ENCODE results near the gene CLIP2. TPM values are rescaled to one million over a fixed set of nuclear protein-coding genes. Genes with fewer than 3 reads are reported as not detected.
"Not testable (repeated sequence)": the region's sequence is repeated elsewhere in the genome, so short reads cannot be mapped to it uniquely, and the experiment has no call there.

Gene CLIP2
- total RNA-seq, 1 experiment from 2014 or later = 21.6 TPM

DNA sequence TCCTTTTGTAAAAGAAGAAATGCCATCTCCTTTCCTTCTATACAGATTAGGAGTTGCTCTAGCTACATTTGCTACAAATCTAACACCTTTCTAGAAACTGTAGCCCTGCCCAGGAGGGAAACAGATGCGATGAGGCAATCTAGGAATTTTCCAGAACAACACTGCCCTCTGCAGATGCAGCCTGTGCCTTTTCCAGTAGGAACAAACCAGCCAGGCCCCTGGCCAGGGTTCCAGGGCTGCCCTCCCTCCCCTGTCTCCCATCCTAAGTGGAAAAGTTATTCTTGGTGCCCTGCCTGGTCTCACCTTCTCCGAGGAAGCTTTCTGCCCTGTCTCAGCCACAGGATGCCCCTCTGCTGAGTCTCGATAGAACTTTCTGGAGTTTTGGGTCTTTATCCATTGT, 105.4 kb downstream of the CLIP2 start:
- not testable (repeated sequence) for H2BK12ac ChIP-seq (ENCODE audit: insufficient read length, low read depth, low read length); H3K27ac ChIP-seq (ENCODE audit: insufficient read length, low read depth, low read length); H3K4ac ChIP-seq (ENCODE audit: low read depth, low read length); H4K91ac ChIP-seq (ENCODE audit: insufficient read length, low read depth, low read length); H2BK120ac ChIP-seq (ENCODE audit: low read depth, low read length, poor library complexity, severe bottlenecking); H3K4me1 ChIP-seq (ENCODE audit: insufficient read depth, low read length); H3K23ac ChIP-seq (ENCODE audit: insufficient read length, low read depth, low read length); H3K18ac ChIP-seq (ENCODE audit: insufficient read length, low read depth, low read length); H3K23me2 ChIP-seq (ENCODE audit: insufficient read length, low read depth, low read length, poor library complexity, severe bottlenecking); H4K8ac ChIP-seq (replicated peaks; ENCODE audit: insufficient read length, low read depth, low read length); H3K4me1 Mint-ChIP-seq; H3K14ac ChIP-seq (ENCODE audit: insufficient read depth, low read length); H3K56ac ChIP-seq (ENCODE audit: insufficient read length, low read depth, low read length); H3K4me3 Mint-ChIP-seq; H4K20me1 ChIP-seq (ENCODE audit: control insufficient read depth, insufficient read depth, insufficient read length); H2AK5ac ChIP-seq (ENCODE audit: insufficient read length, low read length); H3K27me3 ChIP-seq (ENCODE audit: insufficient read depth, low read length); H4K5ac ChIP-seq (ENCODE audit: insufficient read length, low read depth, low read length); H2BK15ac ChIP-seq (ENCODE audit: low read depth, low read length); H3K79me1 ChIP-seq (ENCODE audit: insufficient read depth, low read depth, low read length, poor library complexity, severe bottlenecking); H2BK20ac ChIP-seq (ENCODE audit: low read depth, low read length, poor library complexity, severe bottlenecking); H3K4me2 ChIP-seq (ENCODE audit: insufficient read depth, insufficient read length, low read length); H3K9me3 Mint-ChIP-seq; H3T11ph ChIP-seq (ENCODE audit: low read length); H3K27me3 Mint-ChIP-seq (ENCODE audit: low read depth); H3K9me3 ChIP-seq (ENCODE audit: control insufficient read depth, low read depth, low read length); H3K9ac ChIP-seq (ENCODE audit: extremely low read depth, insufficient read length, low read length); H3K79me2 ChIP-seq (ENCODE audit: insufficient read depth, low read length); H2AFZ ChIP-seq (ENCODE audit: low read length); H2BK5ac ChIP-seq (ENCODE audit: insufficient read length, low read length)
- Mint-ChIP-seq H3K27ac (peak overlapping the region; percentile 64 to 79 (median 76); a peak in 4 of 7 replicates), H3K36me3 (ENCODE audit: insufficient read depth in 1 of 3, low read depth in 3 of 3) (peaks cover 14 to 32% (median 20%) of the 10 kb centered on the region in 3 experiments)
- DNase-seq = peak; percentile 62
- WGBS (ENCODE audit: extremely low coverage, insufficient read length, low lambda C conversion rate) = no CpG with 5 or more reads among the region's 3 CpGs
- TF ChIP-seq, protein P1, sequence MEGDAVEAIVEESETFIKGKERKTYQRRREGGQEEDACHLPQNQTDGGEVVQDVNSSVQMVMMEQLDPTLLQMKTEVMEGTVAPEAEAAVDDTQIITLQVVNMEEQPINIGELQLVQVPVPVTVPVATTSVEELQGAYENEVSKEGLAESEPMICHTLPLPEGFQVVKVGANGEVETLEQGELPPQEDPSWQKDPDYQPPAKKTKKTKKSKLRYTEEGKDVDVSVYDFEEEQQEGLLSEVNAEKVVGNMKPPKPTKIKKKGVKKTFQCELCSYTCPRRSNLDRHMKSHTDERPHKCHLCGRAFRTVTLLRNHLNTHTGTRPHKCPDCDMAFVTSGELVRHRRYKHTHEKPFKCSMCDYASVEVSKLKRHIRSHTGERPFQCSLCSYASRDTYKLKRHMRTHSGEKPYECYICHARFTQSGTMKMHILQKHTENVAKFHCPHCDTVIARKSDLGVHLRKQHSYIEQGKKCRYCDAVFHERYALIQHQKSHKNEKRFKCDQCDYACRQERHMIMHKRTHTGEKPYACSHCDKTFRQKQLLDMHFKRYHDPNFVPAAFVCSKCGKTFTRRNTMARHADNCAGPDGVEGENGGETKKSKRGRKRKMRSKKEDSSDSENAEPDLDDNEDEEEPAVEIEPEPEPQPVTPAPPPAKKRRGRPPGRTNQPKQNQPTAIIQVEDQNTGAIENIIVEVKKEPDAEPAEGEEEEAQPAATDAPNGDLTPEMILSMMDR (conservative IDR thresholded peaks at IDR 0.05) = peak; percentile 62

Measured in H9 (cell line).